T-helper 1 cell treated with Interleukin-12 subunit alpha and Interleukin-12 subunit beta and Interleukin-4 antibody, amounts not matched to agents 30 μg/mL and 1 μg/mL, for 36 hours (primary cell): ENCODE measurements around the gene CGGBP1.
"Not testable (repeated sequence)": the region's sequence is repeated elsewhere in the genome, so short reads cannot be mapped to it uniquely, and the experiment has no call there.

Source experiments
- H3K27ac Mint-ChIP-seq: one replicate; pipeline ENCODE4 v1.8.0; 2021; ENCODE audit warnings: mild to moderate bottlenecking, mixed read lengths
- H3K27me3 Mint-ChIP-seq: one replicate; pipeline ENCODE4 v1.8.0; 2021; ENCODE audit warnings: low read depth, mixed read lengths
- H3K36me3 Mint-ChIP-seq: one replicate; pipeline ENCODE4 v1.8.0; 2021; ENCODE audit warnings: low read depth, mixed read lengths
- H3K4me1 Mint-ChIP-seq: one replicate; pipeline ENCODE4 v1.8.0; 2021; ENCODE audit warnings: low read depth, mixed read lengths
- H3K4me3 Mint-ChIP-seq: one replicate; pipeline ENCODE4 v1.8.0; 2021; ENCODE audit warnings: mild to moderate bottlenecking, moderate library complexity, mixed read lengths
- H3K9me3 Mint-ChIP-seq: one replicate; pipeline ENCODE4 v1.8.0; 2021; ENCODE audit warnings: mixed read lengths

CGGBP1 gene

DNA sequence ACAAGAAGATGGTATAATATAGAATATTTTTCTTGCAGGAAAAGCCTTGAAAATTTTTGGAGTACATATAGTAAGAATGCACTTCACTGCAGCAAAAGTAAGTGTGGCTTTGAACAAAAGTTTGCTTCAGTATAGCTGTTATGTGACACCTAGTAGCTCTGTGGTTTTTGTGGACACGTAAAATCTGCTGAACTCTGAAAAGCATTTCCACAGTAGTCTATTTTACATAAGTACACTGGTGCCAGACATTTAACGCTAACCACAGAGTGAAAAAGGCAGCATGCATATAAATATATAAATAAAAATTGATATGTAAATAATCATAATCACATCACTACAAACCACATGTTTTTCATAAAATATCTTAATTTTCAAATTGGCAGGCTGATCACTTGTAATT, 39.8 kb downstream of the CGGBP1 start:
- H3K27ac Mint-ChIP-seq = no peak overlapping the region
- H3K4me1 Mint-ChIP-seq = peaks cover 18% of the 10 kb centered on the region
- no peak overlapping the region for H3K4me3 Mint-ChIP-seq
- H3K27me3 Mint-ChIP-seq = peaks cover 4% of the 10 kb centered on the region
- no peaks in the 10 kb centered on the region for H3K36me3 Mint-ChIP-seq
- peaks cover 6% of the 10 kb centered on the region for H3K9me3 Mint-ChIP-seq

DNA sequence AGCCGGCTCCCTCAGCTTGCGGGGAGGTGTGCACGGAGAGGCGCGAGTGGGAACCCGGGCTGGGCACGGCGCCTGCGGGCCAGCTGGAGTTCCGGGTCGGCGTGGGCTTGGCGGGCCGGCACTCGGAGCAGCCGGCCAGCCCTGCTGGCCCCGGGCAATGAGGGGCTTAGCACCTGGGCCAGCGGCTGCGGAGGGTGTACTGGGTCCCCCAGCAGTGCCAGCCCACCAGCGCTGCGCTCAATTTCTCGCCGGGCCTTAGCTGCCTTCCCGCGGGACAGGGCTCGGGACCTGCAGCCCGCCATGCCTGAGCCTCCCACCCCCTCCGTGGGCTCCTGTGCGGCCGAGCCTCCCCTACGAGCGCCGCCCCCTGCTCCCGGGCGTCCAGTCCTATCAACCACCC, 43.1 kb downstream of the CGGBP1 start:
- H3K36me3 Mint-ChIP-seq, H3K27ac Mint-ChIP-seq, H3K27me3 Mint-ChIP-seq, H3K4me3 Mint-ChIP-seq, H3K9me3 Mint-ChIP-seq: not testable (repeated sequence)
- H3K4me1 Mint-ChIP-seq = peaks cover 15% of the 10 kb centered on the region

DNA sequence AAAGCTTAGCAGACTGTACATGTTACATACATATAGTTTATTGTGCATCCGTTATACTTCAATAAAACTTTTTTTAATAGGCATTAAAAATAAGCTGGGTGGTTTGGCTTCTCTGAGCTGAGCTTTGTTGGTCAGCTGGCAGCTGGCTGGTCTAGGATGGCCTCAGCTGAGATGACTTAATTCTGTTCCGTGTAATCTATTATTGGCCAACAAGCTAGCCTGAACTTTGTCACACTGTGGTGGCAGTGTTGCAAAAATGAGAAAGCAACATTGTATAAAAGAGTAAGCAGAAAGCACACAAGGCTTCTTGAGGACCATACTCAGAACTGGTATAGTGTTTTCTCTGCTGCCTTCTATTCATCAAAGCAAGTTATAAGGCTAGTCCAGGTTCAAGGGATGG, 45.2 kb downstream of the CGGBP1 start:
- no peak overlapping the region for H3K27ac Mint-ChIP-seq
- H3K36me3 Mint-ChIP-seq = no peaks in the 10 kb centered on the region
- peaks cover 4% of the 10 kb centered on the region for H3K27me3 Mint-ChIP-seq
- H3K9me3 Mint-ChIP-seq = no peaks in the 10 kb centered on the region
- H3K4me3 Mint-ChIP-seq = no peak overlapping the region
- H3K4me1 Mint-ChIP-seq = peaks cover 8% of the 10 kb centered on the region

DNA sequence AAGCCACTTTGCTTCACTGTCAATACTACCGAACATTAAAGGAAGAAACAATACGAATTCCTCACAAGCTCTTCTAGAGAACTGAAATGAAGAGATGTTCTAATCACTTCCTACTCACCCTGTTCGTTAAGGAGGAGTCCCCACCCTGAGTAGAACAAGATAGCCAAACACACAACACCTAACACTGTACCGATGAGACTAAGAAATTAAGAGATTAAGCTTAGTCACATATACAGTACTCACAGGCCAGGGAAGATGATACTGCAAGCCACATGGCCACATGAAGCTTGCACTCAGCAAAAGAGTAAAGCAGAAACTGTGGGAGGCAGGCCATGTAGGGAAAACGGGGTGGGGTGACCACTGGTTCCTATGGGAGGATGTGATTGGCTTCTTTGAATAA, 48.0 kb downstream of the CGGBP1 start:
- Mint-ChIP-seq H3K36me3 (no peaks in the 10 kb centered on the region), H3K27ac (no peak overlapping the region), H3K9me3 (no peaks in the 10 kb centered on the region), H3K4me3 (no peak overlapping the region), H3K27me3 (peaks cover 14% of the 10 kb centered on the region), H3K4me1 (no peaks in the 10 kb centered on the region)

DNA sequence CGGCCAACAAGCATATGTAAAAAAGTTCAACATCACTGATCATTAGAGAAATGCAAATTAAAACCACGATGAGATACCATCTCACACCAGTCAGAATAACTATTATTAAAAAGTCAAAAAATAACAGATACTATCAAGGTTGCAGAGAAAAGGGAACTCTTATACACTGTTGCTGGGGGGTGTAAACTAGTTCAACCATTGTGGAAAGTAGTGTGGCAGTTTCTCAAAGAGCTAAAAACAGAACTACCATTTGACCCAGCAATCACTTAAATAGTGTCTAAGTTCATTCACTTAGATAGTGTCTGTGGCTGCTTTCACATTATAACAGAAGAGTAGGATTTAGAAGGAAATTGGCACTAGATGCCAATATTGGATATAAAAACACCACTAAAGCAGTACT, 49.7 kb downstream of the CGGBP1 start:
- H3K9me3 Mint-ChIP-seq = no peaks in the 10 kb centered on the region
- no peaks in the 10 kb centered on the region for H3K4me1 Mint-ChIP-seq
- H3K27me3 Mint-ChIP-seq = peaks cover 19% of the 10 kb centered on the region
- H3K4me3 Mint-ChIP-seq = no peak overlapping the region
- H3K27ac Mint-ChIP-seq = no peak overlapping the region
- H3K36me3 Mint-ChIP-seq = no peaks in the 10 kb centered on the region

DNA sequence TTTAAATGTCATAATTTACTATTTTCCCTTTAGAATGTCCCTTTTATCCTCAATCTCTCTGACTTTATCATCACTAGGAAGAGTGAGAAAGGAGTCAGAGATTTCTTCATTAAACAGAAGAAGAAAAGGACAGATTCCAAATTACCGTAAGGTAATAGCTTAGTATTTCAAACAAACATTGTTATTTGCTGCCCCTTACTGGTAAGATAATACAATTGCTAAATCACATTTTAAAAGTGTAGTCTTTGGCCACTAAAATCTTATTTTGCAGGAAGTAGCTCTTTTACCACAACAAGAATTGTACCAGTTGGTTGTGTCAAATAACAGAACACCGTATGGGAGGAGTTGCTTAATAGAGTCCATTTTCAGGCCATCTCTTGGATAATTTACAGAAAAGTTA, 53.7 kb downstream of the CGGBP1 start:
- Mint-ChIP-seq H3K4me1 (peaks cover 7% of the 10 kb centered on the region), H3K27ac (no peak overlapping the region), H3K36me3 (no peaks in the 10 kb centered on the region), H3K9me3 (no peaks in the 10 kb centered on the region), H3K27me3 (peaks cover 29% of the 10 kb centered on the region), H3K4me3 (no peak overlapping the region)

DNA sequence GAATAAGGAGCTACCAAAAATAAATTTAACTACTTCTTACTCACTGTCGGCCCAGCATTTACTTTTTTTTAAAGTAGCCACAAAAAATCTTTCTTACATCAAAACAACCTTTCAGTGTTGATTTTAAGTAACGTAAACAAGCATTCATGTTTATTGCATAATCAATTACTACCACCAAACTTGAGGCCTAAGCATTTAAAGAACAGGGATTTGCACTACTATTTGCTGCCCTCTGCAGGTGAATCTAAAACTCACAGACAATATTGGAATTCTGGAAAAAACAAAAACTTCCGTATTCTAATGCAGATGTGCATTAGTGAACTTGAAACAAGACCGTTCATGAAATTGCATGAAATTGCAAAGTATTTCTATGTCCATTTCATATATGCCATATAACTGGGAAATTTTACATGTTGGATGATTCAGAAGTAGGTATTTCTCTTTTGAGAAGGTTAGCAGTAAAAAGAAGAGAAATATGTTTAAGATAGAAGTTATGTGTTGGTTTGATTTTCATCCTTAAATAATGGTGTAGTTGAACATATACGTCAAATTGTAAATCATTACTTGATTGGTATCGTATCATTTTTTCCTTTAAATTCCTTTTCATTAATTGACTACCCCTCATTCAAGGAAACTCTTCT, 55.6 kb downstream of the CGGBP1 start:
- Mint-ChIP-seq H3K36me3 (no peaks in the 10 kb centered on the region), H3K9me3 (no peaks in the 10 kb centered on the region), H3K27me3 (peaks cover 24% of the 10 kb centered on the region), H3K4me3 (no peak overlapping the region), H3K27ac (no peak overlapping the region), H3K4me1 (peaks cover 7% of the 10 kb centered on the region)

DNA sequence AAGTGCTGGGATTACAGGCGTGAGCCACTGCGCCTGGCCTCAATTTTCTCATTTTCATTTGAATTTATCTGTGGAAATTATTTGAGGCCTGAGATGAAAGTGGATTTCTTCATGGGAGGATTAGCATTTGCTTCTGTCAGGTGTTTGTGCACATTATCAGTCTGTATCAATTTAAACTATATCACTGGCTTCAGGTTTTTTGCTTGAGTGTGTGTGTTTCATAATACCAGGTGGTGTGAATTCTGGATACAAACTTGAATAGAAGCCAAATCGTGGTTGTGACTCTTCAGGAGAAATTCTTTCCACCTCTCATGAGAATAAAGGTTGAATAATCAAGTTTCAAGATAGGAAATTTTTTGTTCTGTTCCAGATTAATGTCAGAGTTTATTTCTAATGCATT, 56.4 kb downstream of the CGGBP1 start:
- no peaks in the 10 kb centered on the region for H3K9me3 Mint-ChIP-seq
- H3K4me1 Mint-ChIP-seq = peaks cover 11% of the 10 kb centered on the region
- H3K27ac Mint-ChIP-seq = no peak overlapping the region
- no peaks in the 10 kb centered on the region for H3K36me3 Mint-ChIP-seq
- H3K4me3 Mint-ChIP-seq = no peak overlapping the region
- H3K27me3 Mint-ChIP-seq = peaks cover 26% of the 10 kb centered on the region
